Activated CD4-positive, alpha-beta T cell treated with anti-CD3 and anti-CD28 coated beads for 36 hours (primary cell): ENCODE measurements around the gene SEMA4D. TPM values are rescaled to one million over a fixed set of nuclear protein-coding genes. Genes with fewer than 3 reads are reported as not detected.
A peak's percentile ranks its signal among the peaks of the same experiment; 100 is the strongest.

Source experiments
- ATAC-seq: fragments of 200-7000 bp; cut with Tn5 transposase; one replicate; pipeline ENCODE4 v1.10.0; 2021; ENCODE audit warnings: mild to moderate bottlenecking, moderate library complexity
- CTCF ChIA-PET: fragments of 350-600 bp; sonication (Branson Sonifier 250); formaldehyde crosslinking; loops from one replicate; lab custom pipeline; 2021; ENCODE audit warnings: antibody characterized with exemption; lab: Charles Lee
- POLR2A ChIA-PET: fragments of 350-600 bp; sonication (Branson Sonifier 250); formaldehyde crosslinking; loops from one replicate; lab custom pipeline; 2021; ENCODE audit warnings: antibody characterized with exemption, inconsistent platforms; lab: Charles Lee
- DNase-seq: peaks from one replicate; pipeline ENCODE4 v3.0.0-alpha.2; 2020
- H3K27ac Mint-ChIP-seq: one replicate; pipeline ENCODE4 v1.8.0; 2021; ENCODE audit warnings: mixed read lengths
- H3K27me3 Mint-ChIP-seq: one replicate; pipeline ENCODE4 v1.8.0; 2021; ENCODE audit warnings: mixed read lengths
- H3K36me3 Mint-ChIP-seq: one replicate; pipeline ENCODE4 v1.8.0; 2021; ENCODE audit warnings: low read depth, mixed read lengths
- H3K4me1 Mint-ChIP-seq: one replicate; pipeline ENCODE4 v1.8.0; 2021; ENCODE audit warnings: mixed read lengths
- H3K4me3 Mint-ChIP-seq: one replicate; pipeline ENCODE4 v1.8.0; 2021; ENCODE audit warnings: mild to moderate bottlenecking, moderate library complexity, mixed read lengths
- H3K9me3 Mint-ChIP-seq: one replicate; pipeline ENCODE4 v1.8.0; 2021; ENCODE audit warnings: low read depth, mixed read lengths
- intact Hi-C, 2 experiments: fragments of 100-400 bp; cut with DNase I in 1 of 2; cut with micrococcal nuclease in 1 of 2; formaldehyde crosslinking; loops; one replicate each; pipeline versions ENCODE4 v1.14.2 to v1.15.1; 2022 to 2024; cut with DNase I, micrococcal nuclease
- total RNA-seq, 2 experiments: library from RNA; stranded (reverse); gene quantifications; one replicate each; pipeline ENCODE4 v1.2.3, GENCODE V29; 2021

SEMA4D gene
- total RNA-seq, 2 experiments from 2014 or later: 215 to 226 TPM

DNA sequence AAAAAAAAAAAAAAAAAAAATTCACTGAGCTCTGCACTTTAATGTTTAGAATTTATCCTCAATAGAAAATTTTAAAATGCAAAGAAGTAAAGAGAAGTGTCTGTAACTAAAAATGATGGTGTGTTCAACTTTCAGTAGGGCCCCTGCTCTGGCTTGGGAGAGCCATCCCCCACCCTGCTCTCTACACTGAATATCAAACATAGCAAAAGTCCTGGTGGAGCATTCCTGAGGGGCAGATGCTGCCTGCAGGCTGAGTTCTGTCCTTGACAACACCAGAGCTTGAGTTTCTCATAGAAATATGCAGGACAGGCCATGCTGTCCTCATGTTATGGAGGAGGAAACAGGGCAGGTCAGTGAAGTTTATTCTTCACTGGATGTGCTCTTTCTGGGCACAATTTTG lies 7.1 kb upstream of the SEMA4D start:
- ChIA-PET CTCF (interaction anchor here (0.5 kb wide), 1 partner anchor 76 kb away, joined by 4 read pairs; no protein-coding TSS in a partner anchor), POLR2A (no interaction called here)
- Mint-ChIP-seq H3K4me1 (peaks cover 72% of the 10 kb centered on the region), H3K4me3 (no peak overlapping the region), H3K27ac (no peak overlapping the region), H3K36me3 (no peaks in the 10 kb centered on the region), H3K9me3 (no peaks in the 10 kb centered on the region), H3K27me3 (no peaks in the 10 kb centered on the region)
- ATAC-seq (no peak), DNase-seq (no peak)
- intact Hi-C loops: no loop called here

DNA sequence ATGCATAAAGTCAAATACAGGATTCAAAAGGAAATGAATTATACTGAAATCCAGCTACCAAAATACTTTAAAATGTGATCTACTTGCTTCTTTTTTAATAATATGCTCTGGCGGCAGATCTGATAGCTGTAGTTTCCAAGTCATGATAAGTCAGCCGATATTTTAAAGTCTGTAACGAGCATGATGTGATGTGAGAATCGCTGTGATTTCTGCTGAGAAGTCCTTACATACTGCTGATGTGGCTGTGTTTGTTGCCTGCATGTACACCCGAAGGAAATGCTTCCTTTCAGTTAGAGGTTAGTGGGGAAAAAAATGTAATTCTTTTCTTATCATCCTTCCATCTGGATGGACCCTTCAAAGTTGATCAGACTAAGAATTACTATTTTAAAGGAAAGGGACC lies 4.8 kb upstream of the SEMA4D start:
- peak overlapping the region; percentile 79 for H3K27ac Mint-ChIP-seq
- DNase-seq (no peak), ATAC-seq (no peak)
- peak overlapping the region; percentile 32 for H3K4me3 Mint-ChIP-seq
- H3K4me1 Mint-ChIP-seq: peaks cover 69% of the 10 kb centered on the region
- H3K9me3 Mint-ChIP-seq: no peaks in the 10 kb centered on the region
- ChIA-PET POLR2A (interaction anchor here (1.3 kb wide), 1 partner anchor 24 kb away, joined by 3 read pairs; no protein-coding TSS in a partner anchor), CTCF (interaction anchor here (0.6 to 3.4 kb wide), 9 partner anchors 9 to 74 kb away, joined by 3 to 25 read pairs (median 3); no protein-coding TSS in a partner anchor)
- intact Hi-C loops: no loop called here
- no peaks in the 10 kb centered on the region for H3K36me3 Mint-ChIP-seq
- no peaks in the 10 kb centered on the region for H3K27me3 Mint-ChIP-seq

DNA sequence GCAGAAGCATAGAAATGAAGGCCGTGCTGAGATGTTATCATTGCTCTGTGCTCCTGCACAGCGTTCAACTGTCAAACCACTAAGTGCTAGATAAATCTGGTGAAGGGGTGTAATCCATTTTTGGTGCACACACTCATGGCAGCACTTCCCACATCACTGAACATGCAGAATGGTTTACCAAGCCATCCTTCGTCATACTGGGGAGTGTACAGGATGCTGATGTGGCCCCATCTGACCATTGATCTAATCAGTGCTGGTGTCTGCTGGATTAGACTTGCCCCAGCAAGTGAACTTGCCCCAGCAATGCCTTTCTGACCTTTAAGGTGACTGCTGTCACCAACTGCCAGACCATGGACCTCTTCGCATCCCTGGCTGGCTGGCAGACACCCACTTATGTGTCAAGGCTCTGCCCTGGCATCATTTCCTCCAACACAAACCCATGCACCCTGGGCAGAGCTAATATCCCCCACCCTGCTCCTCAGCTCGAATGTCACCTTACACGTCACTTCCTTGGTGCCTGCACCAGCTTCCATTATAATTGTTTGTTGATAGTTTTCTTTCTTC lies 4.2 kb upstream of the SEMA4D start:
- Mint-ChIP-seq H3K4me1 (peaks cover 63% of the 10 kb centered on the region), H3K36me3 (no peaks in the 10 kb centered on the region), H3K27ac (peak overlapping the region; percentile 79), H3K9me3 (no peaks in the 10 kb centered on the region), H3K4me3 (peak overlapping the region; percentile 32), H3K27me3 (no peaks in the 10 kb centered on the region)
- POLR2A ChIA-PET: no interaction called here
- ATAC-seq (peak; percentile 48), DNase-seq (peak; percentile 49)
- CTCF ChIA-PET: interaction anchor here (0.6 to 3.4 kb wide), 9 partner anchors 9 to 73 kb away, joined by 3 to 25 read pairs (median 3); no protein-coding TSS in a partner anchor
- intact Hi-C loops: no loop called here

DNA sequence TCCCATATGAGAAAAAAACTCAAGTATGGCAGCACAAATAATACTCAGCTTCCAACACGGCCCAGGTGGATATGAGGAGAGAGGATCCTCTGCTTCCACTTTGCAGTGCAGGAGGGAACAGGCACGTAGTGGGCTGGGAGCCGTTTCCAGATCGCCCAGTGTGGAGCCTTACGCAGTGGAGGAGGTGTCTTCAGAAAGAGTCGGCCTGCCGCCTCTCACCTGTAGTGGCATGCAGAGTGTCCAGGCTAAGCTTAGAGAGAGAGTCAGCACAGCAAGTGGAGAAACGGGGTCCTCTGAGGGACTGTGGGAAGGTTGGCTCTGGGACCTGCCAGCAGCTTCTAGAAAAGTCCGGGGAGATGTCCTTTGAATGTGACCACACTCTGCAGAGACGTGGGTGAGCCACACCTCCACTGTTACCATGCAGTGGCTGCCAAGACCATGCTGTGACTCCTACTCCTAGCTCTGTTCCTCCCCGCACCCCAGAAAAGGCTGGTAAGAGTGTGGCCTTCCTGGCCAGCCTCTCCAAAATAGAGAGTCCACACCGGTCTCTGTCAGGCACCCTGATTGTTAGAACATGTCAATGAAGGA lies 3.5 kb upstream of the SEMA4D start:
- Mint-ChIP-seq H3K9me3 (no peaks in the 10 kb centered on the region), H3K27me3 (no peaks in the 10 kb centered on the region), H3K27ac (peak overlapping the region; percentile 79), H3K4me3 (no peak overlapping the region), H3K4me1 (peaks cover 56% of the 10 kb centered on the region), H3K36me3 (peaks cover 7% of the 10 kb centered on the region)
- ChIA-PET CTCF (interaction anchor here (1.7 to 3.4 kb wide), 2 partner anchors 11 to 47 kb away, joined by 6 to 25 read pairs; no protein-coding TSS in a partner anchor), POLR2A (no interaction called here)
- no peak for DNase-seq
- intact Hi-C loops: no loop called here
- no peak for ATAC-seq

DNA sequence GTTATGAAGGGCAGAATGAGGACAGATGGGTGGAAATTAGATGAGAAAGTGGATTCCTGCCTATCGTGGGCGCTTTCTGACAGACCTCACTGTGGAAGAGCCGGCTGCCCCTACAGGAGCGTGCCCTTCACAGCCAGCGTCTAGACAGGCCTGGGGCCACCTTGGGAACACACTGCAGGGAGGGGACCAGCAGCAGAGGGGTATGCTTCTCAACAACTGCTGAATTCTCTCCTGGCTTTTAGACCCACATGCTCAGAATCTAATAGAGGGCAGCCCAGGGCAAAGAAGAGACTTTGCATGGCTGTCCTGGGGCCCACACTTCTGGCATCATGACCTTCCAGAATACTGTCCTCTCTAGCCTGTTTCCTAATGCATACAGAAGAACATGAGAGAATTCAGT lies 2.1 kb upstream of the SEMA4D start:
- H3K4me3 Mint-ChIP-seq: no peak overlapping the region
- CTCF ChIA-PET: interaction anchor here (1.2 kb wide), 1 partner anchor 70 kb away, joined by 3 read pairs; no protein-coding TSS in a partner anchor
- intact Hi-C loops: no loop called here
- POLR2A ChIA-PET: no interaction called here
- no peak for DNase-seq
- H3K27me3 Mint-ChIP-seq: no peaks in the 10 kb centered on the region
- H3K36me3 Mint-ChIP-seq: peaks cover 8% of the 10 kb centered on the region
- no peak overlapping the region for H3K27ac Mint-ChIP-seq
- peaks cover 62% of the 10 kb centered on the region for H3K4me1 Mint-ChIP-seq
- no peak for ATAC-seq
- no peaks in the 10 kb centered on the region for H3K9me3 Mint-ChIP-seq

DNA sequence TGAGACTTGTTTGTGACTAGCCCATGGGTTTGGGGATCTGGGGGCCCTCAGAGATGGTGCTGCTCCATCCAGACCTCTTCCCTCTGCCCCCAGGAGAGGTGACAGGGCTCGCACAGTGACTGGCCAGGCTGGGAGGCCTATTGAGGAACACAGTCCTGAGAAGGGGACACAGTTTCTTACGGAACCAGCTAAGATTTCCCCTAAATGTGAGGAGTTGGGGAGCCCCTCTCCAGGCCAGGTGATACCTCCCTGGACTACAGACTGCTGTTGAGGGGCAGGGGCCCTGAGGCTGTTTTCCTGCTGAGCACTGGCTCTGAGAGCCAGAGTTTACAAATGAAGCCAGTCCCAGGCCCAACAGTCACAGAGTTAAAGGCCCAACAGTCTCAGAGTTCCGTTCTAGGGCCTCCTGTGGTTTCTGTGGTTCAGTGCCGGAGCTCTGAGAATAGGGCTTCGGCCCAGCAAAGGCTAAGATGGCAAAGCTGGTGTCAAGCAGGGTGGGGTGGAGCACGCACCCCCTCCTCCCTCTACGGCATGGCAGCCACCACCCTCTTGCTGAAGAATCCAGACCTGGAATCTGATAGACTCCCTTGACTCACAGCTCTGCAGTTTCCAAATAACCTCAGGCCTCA lies 1.1 kb upstream of the SEMA4D start:
- ATAC-seq (peak; percentile 14), DNase-seq (peak; percentile 60)
- Mint-ChIP-seq H3K27me3 (no peaks in the 10 kb centered on the region), H3K27ac (peak overlapping the region; percentile 90), H3K4me1 (peaks cover 72% of the 10 kb centered on the region), H3K36me3 (peaks cover 18% of the 10 kb centered on the region), H3K4me3 (peak overlapping the region; percentile 77), H3K9me3 (no peaks in the 10 kb centered on the region)
- ChIA-PET CTCF (interaction anchor here (0.6 to 1.8 kb wide), 5 partner anchors 11 to 69 kb away, joined by 3 to 23 read pairs (median 3); no protein-coding TSS in a partner anchor), POLR2A (no interaction called here)
- intact Hi-C loops: loop anchor here (1.0 to 2.0 kb wide), 7 partner anchors 23 to 181 kb away; partner anchors contain the start of gene SECISBP2 (in 1 of the 2)

DNA sequence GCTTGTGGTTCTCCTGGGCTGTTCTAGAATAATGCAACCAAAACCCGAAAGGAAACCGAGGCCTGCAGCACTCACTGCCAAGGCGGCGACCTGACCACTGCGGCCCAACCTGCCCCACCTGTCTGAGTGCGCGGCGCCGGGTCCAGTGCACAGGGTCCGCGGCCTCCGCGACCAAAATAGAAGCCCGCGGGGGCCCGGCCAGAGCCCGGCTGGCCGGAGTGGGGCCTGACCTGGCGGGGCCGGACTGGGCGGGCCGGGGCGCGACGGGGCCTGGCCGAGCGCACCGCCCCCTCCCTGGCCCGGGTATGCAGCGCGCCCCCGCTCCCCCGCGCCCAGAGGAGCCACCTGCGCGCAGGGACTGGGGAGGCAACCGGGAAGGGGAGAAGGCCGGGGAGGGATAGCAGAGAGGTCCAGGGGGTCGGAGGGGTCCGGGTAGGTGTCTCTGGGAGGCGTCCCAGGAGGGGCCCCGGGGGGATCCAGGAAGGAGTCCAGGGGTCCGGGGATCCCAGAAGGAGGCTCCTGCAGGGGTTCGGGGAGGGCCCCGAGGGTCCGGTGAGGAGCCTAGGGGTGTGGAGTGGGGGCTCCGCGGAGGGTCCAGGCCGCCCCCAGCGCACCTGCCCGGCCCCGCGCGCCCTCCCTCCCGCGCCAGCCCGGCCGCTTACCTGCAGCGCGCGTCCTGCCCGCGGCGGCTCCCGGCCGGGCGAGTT lies 503 bp downstream of the SEMA4D start:
- Mint-ChIP-seq H3K9me3 (no peaks in the 10 kb centered on the region), H3K27me3 (no peaks in the 10 kb centered on the region), H3K27ac (peak overlapping the region; percentile 91), H3K4me1 (peaks cover 75% of the 10 kb centered on the region), H3K4me3 (peak overlapping the region; percentile 89), H3K36me3 (peaks cover 27% of the 10 kb centered on the region)
- ATAC-seq (peak; percentile 21), DNase-seq (peak; percentile 45)
- ChIA-PET CTCF (interaction anchor here (0.5 to 1.5 kb wide), 3 partner anchors 11 to 104 kb away, joined by 4 to 5 read pairs (median 5); no protein-coding TSS in a partner anchor), POLR2A (no interaction called here)
- intact Hi-C loops: loop anchor here in 1 of 2 experiments (2.0 kb wide), 1 partner anchor 15 kb away; no protein-coding TSS in a partner anchor

DNA sequence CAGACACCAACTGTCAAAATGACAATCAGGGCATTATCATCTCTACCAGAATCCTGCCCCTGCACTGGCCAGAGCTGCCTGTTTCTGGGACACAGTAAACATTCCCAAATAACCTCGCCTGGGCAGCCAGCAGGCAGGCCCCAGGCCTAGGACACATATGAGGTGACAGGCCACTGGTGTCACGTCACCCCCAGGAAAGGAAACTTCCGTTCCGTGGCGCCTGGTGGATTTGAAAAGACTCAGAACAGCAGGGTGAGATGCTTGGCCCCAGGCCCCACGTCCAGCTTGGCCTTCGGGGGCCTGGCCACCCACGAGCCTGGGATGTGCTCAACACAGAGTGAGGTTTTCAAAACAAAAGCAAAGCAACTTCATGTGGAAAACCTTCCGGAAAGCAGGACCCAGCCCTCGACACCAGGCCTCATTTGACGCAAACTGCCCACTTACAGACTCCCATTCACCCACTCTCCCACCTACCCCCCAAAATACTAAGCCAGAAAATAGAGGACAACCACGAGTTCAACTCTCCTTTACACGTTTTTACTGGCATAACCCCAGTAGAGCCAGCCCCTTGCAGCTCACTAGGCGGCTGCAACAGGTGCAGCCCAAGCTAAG lies 1.2 kb downstream of the SEMA4D start:
- POLR2A ChIA-PET: no interaction called here
- Mint-ChIP-seq H3K4me3 (peak overlapping the region; percentile 89), H3K36me3 (peaks cover 34% of the 10 kb centered on the region), H3K9me3 (no peaks in the 10 kb centered on the region), H3K4me1 (peaks cover 75% of the 10 kb centered on the region), H3K27ac (peak overlapping the region; percentile 91), H3K27me3 (no peaks in the 10 kb centered on the region)
- CTCF ChIA-PET: interaction anchor here (0.5 to 1.5 kb wide), 3 partner anchors 10 to 104 kb away, joined by 4 to 5 read pairs (median 5); no protein-coding TSS in a partner anchor
- intact Hi-C loops: loop anchor here (1.0 to 2.0 kb wide), 2 partner anchors 10 to 14 kb away; no protein-coding TSS in a partner anchor
- DNase-seq (peak; percentile 70), ATAC-seq (peak; percentile 17)

DNA sequence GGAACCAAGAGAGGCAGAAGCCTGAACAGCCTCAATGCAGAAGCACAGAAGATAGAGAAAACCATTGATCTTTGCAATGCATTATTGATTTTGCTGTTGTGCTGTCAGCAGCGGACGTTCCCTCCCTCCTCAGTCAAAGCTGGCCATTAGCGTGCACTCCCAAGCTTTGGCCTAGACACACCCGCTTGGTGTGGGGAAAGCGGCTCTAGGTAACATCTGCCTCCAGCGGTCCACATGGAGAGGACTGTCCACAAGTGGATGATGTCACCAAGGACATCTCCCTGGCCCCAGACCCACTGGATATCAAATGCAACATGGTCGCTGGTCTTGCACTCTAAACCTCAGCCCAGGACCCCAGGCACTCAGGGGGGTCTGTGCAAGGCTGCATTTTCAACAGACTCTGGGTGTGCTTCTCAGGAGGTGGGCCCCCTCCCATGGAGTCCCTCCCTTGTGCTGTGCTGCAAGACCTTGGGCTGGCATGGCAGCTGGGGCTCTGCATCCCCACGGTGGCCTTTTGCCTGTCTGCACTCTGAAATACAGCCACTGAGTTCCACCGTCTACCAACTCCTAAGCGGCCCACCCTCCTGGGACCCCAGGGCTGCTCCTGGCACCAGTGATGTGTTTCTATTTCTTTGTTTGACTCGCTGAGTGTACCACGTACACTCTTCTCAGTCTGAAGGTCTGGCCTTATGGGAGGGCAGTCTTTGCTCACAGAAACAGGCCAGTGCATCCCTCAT lies 1.9 kb downstream of the SEMA4D start:
- CTCF ChIA-PET: interaction anchor here (1.0 to 1.5 kb wide), 3 partner anchors 9 to 53 kb away, joined by 4 to 5 read pairs (median 4); no protein-coding TSS in a partner anchor
- Mint-ChIP-seq H3K9me3 (no peaks in the 10 kb centered on the region), H3K36me3 (peaks cover 37% of the 10 kb centered on the region), H3K4me3 (peak overlapping the region; percentile 89), H3K27me3 (no peaks in the 10 kb centered on the region), H3K27ac (peak overlapping the region; percentile 91), H3K4me1 (peaks cover 75% of the 10 kb centered on the region)
- intact Hi-C loops: loop anchor here (1.0 to 2.0 kb wide), 2 partner anchors 10 to 13 kb away; no protein-coding TSS in a partner anchor
- POLR2A ChIA-PET: no interaction called here
- DNase-seq (no peak), ATAC-seq (no peak)

DNA sequence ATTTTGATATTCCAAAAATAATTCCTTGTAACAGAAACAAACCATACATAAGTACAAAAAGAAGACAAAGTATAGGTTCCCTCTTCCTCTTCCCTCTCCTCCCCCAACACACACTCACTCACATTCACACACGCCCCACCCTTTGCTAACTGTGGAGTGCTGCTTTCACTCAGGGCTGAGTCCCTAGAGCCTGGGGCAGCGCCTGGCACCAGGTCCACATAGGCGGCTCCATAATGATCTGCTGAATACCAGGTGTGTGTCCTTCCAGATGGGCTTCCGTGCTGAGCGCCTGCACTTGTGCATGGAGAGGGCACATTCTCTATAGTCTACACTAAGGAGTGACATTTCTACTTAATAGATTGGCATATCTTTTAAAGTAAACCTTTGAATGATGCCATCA lies 3.7 kb downstream of the SEMA4D start:
- peaks cover 77% of the 10 kb centered on the region for H3K4me1 Mint-ChIP-seq
- peak; percentile 40 for DNase-seq
- peaks cover 45% of the 10 kb centered on the region for H3K36me3 Mint-ChIP-seq
- peak overlapping the region; percentile 89 for H3K4me3 Mint-ChIP-seq
- intact Hi-C loops: no loop called here
- ATAC-seq: no peak
- H3K27me3 Mint-ChIP-seq: no peaks in the 10 kb centered on the region
- H3K27ac Mint-ChIP-seq: peak overlapping the region; percentile 74
- no peaks in the 10 kb centered on the region for H3K9me3 Mint-ChIP-seq
- ChIA-PET CTCF (interaction anchor here (1.5 kb wide), 1 partner anchor 65 kb away, joined by 5 read pairs; no protein-coding TSS in a partner anchor), POLR2A (no interaction called here)
